HEK293 (cell line): ENCODE results near the gene UBE3A.

Experiments
- CTCF ChIA-PET: fragments of 350-600 bp; formaldehyde crosslinking; extraction: SDS; loops from one replicate; lab custom pipeline; 2021; ENCODE audit warnings: antibody characterized with exemption; lab: Yijun Ruan, JAX
- POLR2A ChIA-PET: fragments of 300-600 bp; formaldehyde crosslinking; extraction: SDS; loops from one replicate; lab custom pipeline; 2020; ENCODE audit warnings: antibody characterized with exemption, inconsistent platforms; lab: Yijun Ruan, JAX
- H3K27ac ChIP-seq: fragments of 200-500 bp; sonication (Bioruptor generic); 2 replicates; pipeline ENCODE4 v1.5.1; 2014; ENCODE audit warnings: low read depth, low read length, control low read depth, inconsistent platforms; ENCODE audit errors: extremely low read depth
- H3K36me3 ChIP-seq, 2 experiments: fragments of 200-500 bp in 1 of 2; sonication (Bioruptor generic) in 1 of 2; 1 replicate in 1 of 2; 2 replicates in 1 of 2; pipeline ENCODE4 v1.5.1; 2014 to 2017; ENCODE audit warnings: inconsistent platforms in 2 of 2, low read length in 2 of 2; ENCODE audit not compliant: control insufficient read depth in 2 of 2, insufficient read depth in 1 of 2
- H3K4me1 ChIP-seq: fragments of 200-500 bp; sonication (Bioruptor generic); 2 replicates; pipeline ENCODE4 v1.5.1; 2014; ENCODE audit warnings: mild to moderate bottlenecking, low read length, inconsistent platforms; ENCODE audit not compliant: control insufficient read depth, insufficient read depth
- H3K4me3 ChIP-seq: 2 replicates; pipeline ENCODE4 v1.5.1; 2011; ENCODE audit warnings: low read depth, mild to moderate bottlenecking, control low read depth, low read length, moderate library complexity
- H3K9me3 ChIP-seq: fragments of 200-500 bp; sonication (Bioruptor generic); 2 replicates; pipeline ENCODE4 v1.5.1; 2014; ENCODE audit warnings: low read depth, low read length, inconsistent platforms; ENCODE audit not compliant: control insufficient read depth, insufficient read depth
- GFI1B ChIP-seq: fragments of 450-650 bp; formaldehyde crosslinking; IDR thresholded peaks from 2 replicates; pipeline ENCODE4 v1.5.1; 2016; ENCODE audit warnings: missing biosample characterization, missing genetic modification characterization
- HOXA7 ChIP-seq: sonication (generic); formaldehyde crosslinking; IDR thresholded peaks from 2 replicates; pipeline ENCODE4 v1.8.1; 2022; ENCODE audit warnings: missing genetic modification reagents, borderline replicate concordance
- PRDM10 ChIP-seq: fragments of 450-650 bp; formaldehyde crosslinking; IDR thresholded peaks from 2 replicates; pipeline ENCODE4 v1.5.1; 2016; ENCODE audit warnings: missing biosample characterization, missing genetic modification characterization
- PRDM6 ChIP-seq: fragments of 450-650 bp; formaldehyde crosslinking; IDR thresholded peaks from 2 replicates; pipeline ENCODE4 v1.5.1; 2017; ENCODE audit warnings: missing biosample characterization, missing genetic modification characterization
- SCRT2 ChIP-seq: fragments of 450-650 bp; formaldehyde crosslinking; IDR thresholded peaks from 2 replicates; pipeline ENCODE4 v1.5.1; 2016; ENCODE audit warnings: missing biosample characterization, missing genetic modification characterization
- SP7 ChIP-seq: fragments of 450-650 bp; formaldehyde crosslinking; IDR thresholded peaks from 2 replicates; pipeline ENCODE4 v1.5.1; 2016; ENCODE audit warnings: missing biosample characterization, missing genetic modification characterization
- ZBTB11 ChIP-seq: fragments of 450-650 bp; formaldehyde crosslinking; conservative IDR thresholded peaks from 2 replicates; pipeline ENCODE4 v1.5.1; 2016; ENCODE audit warnings: low read depth, missing biosample characterization, missing genetic modification characterization
- ZEB2 ChIP-seq: fragments of 450-650 bp; formaldehyde crosslinking; IDR thresholded peaks from 2 replicates; pipeline ENCODE4 v1.5.1; 2016; ENCODE audit warnings: missing biosample characterization, missing genetic modification characterization
- ZNF112 ChIP-seq: fragments of 450-650 bp; formaldehyde crosslinking; IDR thresholded peaks from 2 replicates; pipeline ENCODE4 v1.5.0; 2017; ENCODE audit warnings: missing biosample characterization, missing genetic modification characterization
- ZNF223 ChIP-seq: fragments of 450-650 bp; formaldehyde crosslinking; IDR thresholded peaks from 2 replicates; pipeline ENCODE4 v1.5.1; 2016; ENCODE audit warnings: missing biosample characterization, missing genetic modification characterization
- ZNF324 ChIP-seq: fragments of 450-650 bp; formaldehyde crosslinking; IDR thresholded peaks from 2 replicates; pipeline ENCODE4 v1.5.1; 2016; ENCODE audit warnings: missing biosample characterization, missing genetic modification characterization
- ZNF366 ChIP-seq: fragments of 450-650 bp; formaldehyde crosslinking; conservative IDR thresholded peaks from 2 replicates; pipeline ENCODE4 v1.5.1; 2016; ENCODE audit warnings: missing biosample characterization, missing genetic modification characterization
- ZNF416 ChIP-seq: fragments of 450-650 bp; formaldehyde crosslinking; IDR thresholded peaks from 2 replicates; pipeline ENCODE4 v1.5.1; 2016; ENCODE audit warnings: missing biosample characterization, missing genetic modification characterization
- ZNF449 ChIP-seq: fragments of 450-650 bp; formaldehyde crosslinking; IDR thresholded peaks from 2 replicates; pipeline ENCODE4 v1.5.1; 2017; ENCODE audit warnings: missing biosample characterization, mild to moderate bottlenecking, missing genetic modification characterization, moderate library complexity
- ZNF514 ChIP-seq: fragments of 450-650 bp; formaldehyde crosslinking; IDR thresholded peaks from 2 replicates; pipeline ENCODE4 v1.5.1; 2016; ENCODE audit warnings: missing biosample characterization, missing genetic modification characterization
- ZNF521 ChIP-seq: fragments of 450-650 bp; formaldehyde crosslinking; IDR thresholded peaks from 2 replicates; pipeline ENCODE4 v1.5.1; 2017; ENCODE audit warnings: missing biosample characterization, mild to moderate bottlenecking, missing genetic modification characterization
- ZNF664 ChIP-seq: fragments of 450-650 bp; formaldehyde crosslinking; IDR thresholded peaks from 2 replicates; pipeline ENCODE4 v1.5.1; 2016; ENCODE audit warnings: missing biosample characterization, missing genetic modification characterization
- ZNF704 ChIP-seq: fragments of 450-650 bp; formaldehyde crosslinking; IDR thresholded peaks from 2 replicates; pipeline ENCODE4 v1.5.1; 2016; ENCODE audit warnings: missing biosample characterization, missing genetic modification characterization
- ZSCAN23 ChIP-seq: fragments of 450-650 bp; formaldehyde crosslinking; IDR thresholded peaks from 2 replicates; pipeline ENCODE4 v1.5.1; 2016; ENCODE audit warnings: missing biosample characterization, missing genetic modification characterization

Gene UBE3A

GRCh38 chr15:25477816-25478215 lies 39.0 kb upstream of the UBE3A start:
- ChIA-PET POLR2A (no interaction called here), CTCF (no interaction called here)
- Histone ChIP-seq H3K4me3 (no peak overlapping the region), H3K27ac (no peak overlapping the region), H3K36me3 (no peaks in the 10 kb centered on the region), H3K9me3 (no peaks in the 10 kb centered on the region), H3K4me1 (no peaks in the 10 kb centered on the region)
- TF ChIP-seq SP7 (tag by site-specific recombination) (no peak), ZNF366 (tag by site-specific recombination) (no peak)

GRCh38 chr15:25474251-25474650 lies 35.4 kb upstream of the UBE3A start:
- H3K4me1 ChIP-seq: no peaks in the 10 kb centered on the region
- ChIA-PET CTCF (no interaction called here), POLR2A (no interaction called here)
- H3K4me3 ChIP-seq: no peak overlapping the region
- no peak overlapping the region for H3K27ac ChIP-seq
- TF ChIP-seq ZBTB11 (tag by site-specific recombination) (no peak), ZNF324 (tag by site-specific recombination) (no peak), ZNF704 (tag by site-specific recombination) (no peak), PRDM6 (tag by site-specific recombination) (no peak), ZNF449 (tag by site-specific recombination) (no peak), ZNF112 (tag by site-specific recombination) (no peak), GFI1B (tag by site-specific recombination) (no peak)
- no peaks in the 10 kb centered on the region for H3K36me3 ChIP-seq
- no peaks in the 10 kb centered on the region for H3K9me3 ChIP-seq

GRCh38 chr15:25470230-25470629 lies 31.4 kb upstream of the UBE3A start:
- H3K27ac ChIP-seq: no peak overlapping the region
- CTCF ChIA-PET: no interaction called here
- H3K4me3 ChIP-seq: no peak overlapping the region
- POLR2A ChIA-PET: no interaction called here
- H3K9me3 ChIP-seq: no peaks in the 10 kb centered on the region
- no peaks in the 10 kb centered on the region for H3K4me1 ChIP-seq
- no peaks in the 10 kb centered on the region for H3K36me3 ChIP-seq
- TF ChIP-seq ZEB2: no peak
- no peak for TF ChIP-seq ZNF514
- TF ChIP-seq ZNF416 (tag by site-specific recombination): no peak
- no peak for TF ChIP-seq HOXA7 (CRISPR knock-in tag)
- no peak for TF ChIP-seq ZSCAN23 (tag by site-specific recombination)
- no peak for TF ChIP-seq PRDM10 (tag by site-specific recombination)
- no peak for TF ChIP-seq ZNF223 (tag by site-specific recombination)
- no peak for TF ChIP-seq ZNF664 (tag by site-specific recombination)
- TF ChIP-seq PRDM6 (tag by site-specific recombination): no peak
- no peak for TF ChIP-seq ZNF521 (tag by site-specific recombination)
- TF ChIP-seq SCRT2 (tag by site-specific recombination): no peak
